Stimulated activated CD8-positive, alpha-beta memory T cell treated with anti-CD3 and anti-CD28 coated beads, Interleukin-15, amount 100 ng/mL, for 1 hour (primary cell): Measurements from ENCODE around the gene PDE3B.
"Not testable (repeated sequence)": the region's sequence is repeated elsewhere in the genome, so short reads cannot be mapped to it uniquely, and the experiment has no call there.

Experiments
- DNase-seq: peaks from one replicate; pipeline ENCODE4 v3.0.0-alpha.2; 2020; ENCODE audit warnings: low read depth

Gene PDE3B

DNA sequence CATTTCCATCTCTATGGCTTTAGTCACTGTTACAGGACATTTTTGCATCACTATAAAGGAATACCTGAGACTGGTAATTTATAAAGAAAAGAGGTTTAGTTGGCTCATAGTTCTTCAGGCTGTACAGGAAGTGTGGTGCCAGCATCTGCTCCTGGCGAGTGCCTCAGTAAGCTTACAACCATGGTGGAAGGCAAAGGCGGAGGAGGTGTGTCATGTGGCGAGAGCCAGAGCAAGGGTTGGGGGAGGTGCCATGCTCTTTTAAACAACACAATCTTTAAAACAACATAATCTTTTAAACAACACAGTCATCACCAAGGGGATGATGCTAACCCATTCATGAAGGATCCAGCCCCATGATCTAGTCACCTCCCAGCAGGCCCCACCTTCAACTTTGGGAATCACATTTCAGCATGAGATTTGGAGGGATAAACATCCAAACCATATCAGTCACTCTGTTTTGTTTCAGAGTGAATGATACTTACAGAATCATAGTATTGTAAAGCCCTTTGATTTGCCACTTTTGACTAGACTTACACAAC, 103.3 kb downstream of the PDE3B start:
- DNase-seq, result no peak

DNA sequence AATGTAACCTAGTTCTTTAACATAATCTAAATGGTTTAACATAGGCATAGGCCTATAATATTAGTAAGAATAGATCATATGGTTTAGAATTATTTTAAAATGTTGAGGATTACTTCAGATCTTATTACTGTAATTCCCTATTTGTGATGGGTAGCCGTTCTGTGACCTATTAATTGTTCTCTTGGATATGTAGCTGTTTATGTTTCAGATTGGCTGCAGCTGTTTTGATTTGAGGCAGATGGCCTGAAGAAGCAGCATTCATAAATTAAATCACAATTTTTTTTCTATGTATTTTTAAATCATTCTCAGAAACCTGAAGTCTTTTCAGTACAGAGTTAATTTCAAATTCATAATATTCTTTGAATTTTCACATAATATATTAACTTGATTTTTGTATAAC, 104.5 kb downstream of the PDE3B start:
- DNase-seq, result no peak

DNA sequence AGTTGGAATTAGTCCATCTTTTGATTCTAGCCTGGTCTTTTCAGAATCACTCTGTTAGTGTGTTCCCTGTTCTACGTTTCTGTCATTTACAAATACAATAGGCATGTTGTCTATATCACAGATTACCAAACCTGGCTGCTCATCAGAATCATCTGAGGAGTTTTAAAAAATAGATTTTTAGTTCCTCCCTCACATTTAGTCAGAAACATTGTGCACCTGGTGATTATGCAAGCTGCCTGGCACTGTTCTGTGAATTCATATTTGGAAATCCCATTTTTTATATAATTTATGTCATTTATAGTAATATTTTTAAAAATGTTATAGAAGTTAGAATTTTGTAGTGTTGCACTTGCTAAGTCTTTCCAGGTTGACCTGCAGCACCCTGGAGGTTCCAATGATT, 107.3 kb downstream of the PDE3B start:
- DNase-seq, result no peak

DNA sequence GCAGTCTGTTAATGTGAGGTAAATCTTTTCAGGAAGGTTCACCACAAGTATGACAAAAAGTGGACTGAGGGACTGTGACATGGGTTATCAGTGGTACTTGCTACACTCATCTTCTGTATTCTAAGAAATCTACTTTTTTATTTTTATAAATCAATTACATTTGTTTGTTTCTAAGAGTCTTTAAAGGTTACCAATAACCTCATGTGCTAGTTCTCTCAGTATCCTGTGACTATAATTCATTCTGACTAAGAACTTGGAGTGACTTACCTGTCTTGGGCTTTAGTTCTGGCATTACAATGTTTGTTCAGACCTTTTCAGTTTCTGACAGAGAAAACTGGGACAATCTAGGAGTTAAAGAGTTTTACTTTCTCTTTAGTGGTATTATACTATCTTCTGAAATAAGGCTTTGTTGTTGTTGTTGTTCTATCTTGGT, 108.4 kb downstream of the PDE3B start:
- no peak for DNase-seq

DNA sequence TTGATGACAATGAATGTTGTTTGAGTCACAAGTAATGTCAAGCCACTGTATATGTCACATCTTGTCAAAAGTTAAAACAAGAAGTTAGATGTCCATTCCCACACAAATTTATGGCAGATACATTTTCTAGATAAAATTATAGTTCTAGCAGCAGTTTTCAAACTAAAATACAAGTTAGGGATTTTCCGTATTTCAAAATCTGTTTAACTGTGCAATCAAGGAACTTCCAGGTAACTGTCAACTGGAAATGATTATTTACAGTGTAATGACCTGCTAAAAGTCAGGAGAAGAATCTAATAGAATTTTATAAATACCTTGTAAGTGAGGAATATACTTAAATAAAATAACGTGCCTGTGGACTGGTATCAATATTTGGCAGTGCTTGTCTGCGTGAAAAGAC, 111.5 kb downstream of the PDE3B start:
- DNase-seq, result no peak

DNA sequence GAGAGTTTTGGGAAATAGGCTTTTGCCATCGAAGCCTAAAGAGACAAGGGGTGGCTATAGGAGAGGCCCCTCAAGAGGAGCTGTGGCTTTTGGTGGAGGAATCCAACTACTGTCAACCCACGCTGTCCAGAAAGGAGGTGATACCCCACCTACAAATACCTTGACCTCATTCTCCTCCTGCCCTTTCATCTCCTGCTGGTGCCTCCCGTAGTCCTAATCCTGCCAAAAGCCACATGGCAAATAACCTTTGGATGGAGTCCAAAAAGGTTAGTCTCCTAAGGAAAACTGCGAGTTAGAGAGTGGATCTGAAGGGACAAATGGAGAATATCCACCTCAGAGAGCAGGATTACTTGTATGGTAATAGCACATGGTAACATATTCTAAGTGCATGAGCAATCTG, 112.7 kb downstream of the PDE3B start:
- no peak for DNase-seq

DNA sequence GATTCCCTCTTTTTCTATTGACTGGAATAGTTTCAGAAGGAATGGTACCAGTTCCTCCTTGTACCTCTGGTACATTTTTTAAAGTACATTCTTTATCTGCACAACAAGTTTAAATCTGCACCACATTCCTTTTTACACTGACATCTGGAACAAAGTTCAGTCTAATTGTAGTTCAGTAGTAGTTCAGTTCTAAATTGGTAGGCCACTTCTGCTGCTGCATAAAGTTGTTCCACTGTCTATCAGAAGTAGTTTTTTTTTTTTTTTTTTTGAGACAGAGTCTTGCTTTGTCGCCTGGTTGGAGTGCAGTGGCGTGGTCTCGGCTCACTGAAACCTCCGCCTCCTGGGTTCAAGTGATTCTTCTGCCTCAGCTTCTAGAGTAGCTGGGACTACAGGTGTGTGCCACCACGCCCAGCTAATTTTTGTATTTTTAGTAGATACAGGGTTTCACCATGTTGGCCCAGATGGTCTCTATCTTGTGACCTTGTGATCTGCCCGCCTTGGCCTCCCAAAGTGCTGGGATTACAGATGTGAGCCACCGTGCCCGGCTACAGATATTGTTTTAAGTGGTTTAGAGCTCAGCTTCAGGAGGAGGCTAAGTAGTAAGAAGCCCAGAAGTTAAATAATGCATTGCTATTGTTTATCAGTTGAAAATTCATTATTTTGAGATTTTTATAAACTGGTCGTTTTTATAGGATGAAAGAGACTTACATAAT, 115.9 kb downstream of the PDE3B start:
- DNase-seq, result not testable (repeated sequence)

DNA sequence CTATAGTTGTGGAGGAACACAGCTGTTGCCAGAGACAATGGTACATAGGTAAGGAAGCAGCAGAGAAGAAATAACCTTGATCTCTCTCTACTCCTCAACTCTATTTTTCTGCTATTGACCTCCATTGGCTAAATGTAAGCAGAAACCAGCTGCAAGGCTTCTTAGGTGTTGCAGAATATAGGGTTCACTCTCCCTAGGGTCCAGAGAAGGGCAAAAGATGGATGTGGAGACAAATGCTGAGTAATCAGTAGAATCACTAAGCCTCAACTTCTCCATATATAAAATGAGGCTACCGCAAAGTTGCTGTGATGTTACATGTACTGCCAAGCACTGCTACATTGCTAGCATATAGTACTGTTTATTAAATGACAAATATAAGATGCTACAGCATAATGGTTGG, 120.6 kb downstream of the PDE3B start:
- no peak for DNase-seq

DNA sequence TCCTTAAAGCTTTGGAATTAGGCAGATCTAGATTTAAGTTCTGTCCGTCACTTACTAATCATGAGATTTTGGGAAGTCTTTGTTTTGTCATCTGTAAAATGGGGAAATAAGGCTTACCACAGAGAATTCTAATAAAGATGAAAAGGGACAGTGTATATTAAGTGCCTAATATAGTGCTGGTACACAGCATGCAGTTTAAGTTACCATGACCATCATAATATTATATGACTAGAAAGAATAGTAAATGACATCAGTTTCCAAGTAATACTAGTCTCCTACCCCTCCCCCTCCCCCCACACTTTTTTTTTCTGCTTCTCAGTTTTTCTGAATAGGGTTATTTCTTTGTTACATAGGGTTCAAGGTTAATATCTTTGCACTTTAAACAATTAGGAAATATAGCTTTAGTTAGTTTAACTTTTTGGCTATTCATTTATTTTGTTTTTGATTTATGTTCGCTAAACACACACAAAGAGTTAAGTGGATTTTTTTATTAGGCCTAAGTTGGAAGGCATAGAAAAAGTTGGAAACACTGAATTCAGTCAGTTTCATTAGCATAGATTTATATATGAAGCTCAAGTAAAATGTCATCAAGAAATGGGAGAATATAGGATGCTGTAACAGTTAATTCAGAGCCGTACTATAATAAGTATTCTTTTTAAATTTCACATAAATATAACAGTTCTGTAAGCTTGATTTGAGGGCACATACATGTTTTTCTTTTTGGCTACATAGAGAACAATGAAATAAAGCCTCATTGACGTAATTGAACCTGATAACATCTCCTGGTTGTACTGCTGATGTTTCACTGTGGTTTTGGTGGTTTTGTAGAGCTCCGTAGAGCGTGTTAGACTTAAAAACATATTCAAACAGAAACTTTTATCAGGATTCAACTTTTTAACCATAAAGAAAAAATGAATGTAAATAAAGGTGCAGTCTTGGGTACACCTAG, 121.2 kb downstream of the PDE3B start:
- no peak for DNase-seq

DNA sequence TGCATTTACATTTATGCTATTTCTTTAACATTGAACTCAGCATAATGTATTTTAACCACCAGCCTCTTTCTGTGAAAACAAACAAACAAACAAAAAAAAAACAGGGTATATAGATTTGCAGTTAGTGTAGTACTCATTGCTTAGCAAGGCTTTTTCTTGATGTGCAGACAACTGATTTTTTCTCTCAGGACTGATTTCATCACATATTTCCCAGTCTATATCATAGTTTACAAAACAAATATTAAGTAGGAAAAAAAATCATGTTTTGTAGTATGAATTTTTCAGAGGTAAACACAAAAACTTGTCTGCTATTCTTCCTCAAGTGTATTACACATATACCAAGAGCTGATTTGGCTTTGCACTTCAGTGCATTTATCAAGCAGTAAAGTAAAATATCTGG, 123.0 kb downstream of the PDE3B start:
- no peak for DNase-seq

DNA sequence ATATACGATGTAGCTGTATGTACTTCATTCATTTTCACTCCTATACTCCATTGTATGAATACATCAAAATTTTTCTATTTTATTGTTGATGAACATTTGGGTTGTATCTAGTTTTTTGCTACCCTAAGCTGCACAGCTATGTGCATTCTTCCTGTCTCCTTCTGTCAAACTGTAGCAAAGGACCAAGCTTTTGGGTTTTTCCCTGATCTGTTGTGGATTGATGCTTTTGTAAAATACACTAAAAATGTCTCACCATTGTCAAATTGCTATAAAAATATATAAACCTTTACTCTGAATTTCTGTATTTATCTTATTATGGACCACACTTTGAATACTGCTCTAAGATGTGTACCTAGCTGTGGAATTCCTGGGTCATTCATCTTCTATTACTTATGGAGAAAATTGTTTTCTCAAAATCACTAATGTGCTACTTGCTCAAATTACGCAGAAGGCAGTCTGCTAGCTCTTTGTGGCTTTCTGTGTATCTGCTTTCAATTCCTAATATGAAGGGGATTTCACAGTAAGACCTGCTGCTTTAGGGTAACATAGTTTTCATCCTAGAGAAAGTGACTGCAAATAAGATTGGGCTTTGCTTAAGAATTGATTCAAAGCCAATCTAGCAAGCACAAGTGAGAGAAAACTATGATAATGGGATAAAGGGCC, 125.1 kb downstream of the PDE3B start:
- DNase-seq, result no peak

DNA sequence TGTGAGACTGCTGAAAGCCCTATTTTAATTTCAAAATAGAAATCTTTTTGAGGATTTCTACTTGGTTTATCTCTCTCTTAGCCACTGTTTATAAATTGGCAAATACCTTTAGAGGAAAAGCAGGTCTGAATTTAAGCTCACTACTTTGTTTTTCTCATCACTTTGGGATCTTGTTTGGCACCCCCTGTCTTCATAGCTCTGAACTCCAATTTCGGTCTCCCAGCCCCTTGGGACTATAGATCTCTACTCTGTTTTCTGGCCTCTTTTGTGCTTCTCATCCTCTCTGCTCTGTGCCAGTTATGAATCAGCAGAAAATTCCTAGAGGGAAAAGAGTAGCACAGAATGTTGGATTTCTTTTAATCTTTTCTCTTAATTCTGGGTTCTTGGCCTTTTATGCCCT, 130.2 kb downstream of the PDE3B start:
- no peak for DNase-seq

DNA sequence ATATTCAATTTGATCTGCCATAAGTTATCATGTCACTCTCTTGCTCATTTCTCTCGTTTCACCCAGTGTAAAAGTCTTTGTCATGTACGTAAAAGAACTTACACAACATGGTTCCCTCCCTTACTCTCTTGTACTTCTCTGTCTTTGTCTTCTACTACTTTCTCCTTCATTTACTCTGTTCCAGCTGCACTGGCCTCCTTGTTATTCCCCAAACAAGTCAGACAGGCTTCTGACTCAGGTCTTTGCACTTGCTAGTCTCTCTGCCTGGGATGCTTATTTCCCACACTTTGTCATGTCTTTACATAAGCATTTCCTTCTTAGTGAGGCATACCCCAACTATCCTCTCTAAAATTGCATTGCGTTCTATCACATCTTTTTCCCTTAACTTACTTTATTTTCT, 131.1 kb downstream of the PDE3B start:
- no peak for DNase-seq

DNA sequence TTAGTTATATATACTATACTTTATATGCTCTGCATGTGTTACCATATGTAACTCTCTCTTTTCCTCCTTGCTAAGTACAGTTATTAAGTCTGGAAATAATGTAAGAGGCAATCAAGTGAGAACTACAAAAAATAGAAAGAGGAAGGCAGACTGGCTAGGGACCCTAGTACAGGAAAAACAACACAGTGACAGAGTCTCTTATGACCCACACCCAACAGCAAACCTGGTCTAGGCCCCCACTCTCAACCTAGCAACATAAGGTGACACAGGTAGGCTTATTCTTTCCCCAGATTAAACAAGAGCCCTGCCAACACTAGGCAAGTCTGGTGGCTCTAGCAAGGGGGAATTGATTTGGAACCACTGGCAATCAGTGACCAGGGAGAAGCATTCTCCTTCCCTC, 132.3 kb downstream of the PDE3B start:
- DNase-seq, result no peak

DNA sequence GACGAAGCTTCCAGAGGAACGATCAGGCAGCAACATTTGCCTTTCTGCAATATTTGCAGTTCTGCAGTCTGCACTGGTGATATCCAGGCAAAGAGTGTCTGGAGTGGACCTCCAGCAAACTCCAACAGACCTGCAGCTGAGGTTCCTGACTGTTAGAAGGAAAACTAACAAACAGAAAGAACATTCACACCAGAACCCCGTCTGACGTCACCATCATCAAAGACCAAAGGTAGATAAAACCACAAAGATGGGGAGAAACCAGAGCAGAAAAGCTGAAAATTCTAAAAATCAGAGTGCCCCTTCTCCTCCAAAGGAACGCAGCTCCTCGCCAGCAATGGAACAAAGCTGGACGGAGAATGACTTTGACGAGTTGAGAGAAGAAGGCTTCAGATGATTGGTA, 134.9 kb downstream of the PDE3B start:
- DNase-seq, result not testable (repeated sequence)

DNA sequence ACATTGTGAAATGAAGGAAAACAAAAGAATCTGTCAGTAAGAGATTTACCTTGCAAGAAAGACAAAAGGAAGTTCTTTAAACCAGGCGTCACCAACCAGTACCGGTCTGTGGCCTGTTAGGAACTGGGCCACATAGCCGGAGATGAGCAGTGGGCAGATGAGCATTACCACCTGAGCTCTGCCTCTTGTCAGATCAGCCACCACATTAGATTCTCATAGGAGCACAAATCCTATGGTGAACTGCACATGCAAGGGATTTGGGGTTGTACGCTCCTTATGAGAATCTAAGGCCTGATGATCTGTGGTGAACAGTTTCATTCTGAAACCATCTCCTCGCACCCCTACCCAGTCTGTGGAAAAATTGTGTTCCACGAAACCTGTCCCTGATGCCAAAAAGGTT, 140.2 kb downstream of the PDE3B start:
- no peak for DNase-seq

DNA sequence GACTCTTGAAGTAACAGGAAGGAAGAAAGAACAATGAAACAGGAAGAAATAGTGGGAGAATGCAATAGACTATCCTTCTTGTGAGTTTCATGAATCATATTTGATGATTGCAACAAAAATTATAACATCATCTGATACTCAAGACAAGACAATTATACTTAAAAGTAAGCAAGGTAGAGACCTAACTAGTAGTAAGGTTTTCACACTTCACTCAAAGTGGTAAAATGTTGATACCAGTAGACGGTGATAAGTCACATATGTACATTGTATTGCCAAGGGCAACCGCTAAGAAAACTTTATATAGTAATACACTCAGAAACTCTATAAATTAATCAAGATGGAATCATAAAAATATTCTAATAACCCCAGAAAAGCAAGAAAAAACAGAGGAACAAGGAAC, 140.6 kb downstream of the PDE3B start:
- no peak for DNase-seq

DNA sequence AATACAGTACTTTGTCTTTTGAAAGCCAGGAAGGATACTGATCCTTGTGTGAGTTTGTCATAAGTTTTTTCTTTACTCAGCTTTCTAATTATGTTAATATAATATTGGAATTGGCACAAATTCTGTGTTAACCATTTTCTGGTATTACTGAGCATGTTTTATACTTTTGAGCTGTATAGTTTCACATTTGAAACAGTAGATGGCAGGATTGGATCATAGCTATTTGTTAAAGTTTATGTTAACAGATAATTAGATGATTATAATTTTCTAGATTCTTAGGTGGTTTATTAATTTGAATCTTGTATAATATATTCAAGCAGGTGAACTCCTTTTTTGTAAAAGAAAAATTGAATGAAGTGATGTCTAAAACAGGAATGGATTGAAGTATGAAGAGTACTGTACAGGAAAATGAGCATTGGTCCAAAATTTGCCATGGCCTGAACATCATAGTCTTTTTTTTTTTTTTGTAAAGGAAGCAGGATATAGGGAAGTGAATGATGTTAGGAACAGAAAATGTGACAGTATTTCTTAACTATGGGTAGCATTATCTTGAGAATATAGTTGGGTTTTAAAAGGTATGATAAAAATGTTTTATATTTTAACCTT, 146.4 kb downstream of the PDE3B start:
- DNase-seq, result no peak

DNA sequence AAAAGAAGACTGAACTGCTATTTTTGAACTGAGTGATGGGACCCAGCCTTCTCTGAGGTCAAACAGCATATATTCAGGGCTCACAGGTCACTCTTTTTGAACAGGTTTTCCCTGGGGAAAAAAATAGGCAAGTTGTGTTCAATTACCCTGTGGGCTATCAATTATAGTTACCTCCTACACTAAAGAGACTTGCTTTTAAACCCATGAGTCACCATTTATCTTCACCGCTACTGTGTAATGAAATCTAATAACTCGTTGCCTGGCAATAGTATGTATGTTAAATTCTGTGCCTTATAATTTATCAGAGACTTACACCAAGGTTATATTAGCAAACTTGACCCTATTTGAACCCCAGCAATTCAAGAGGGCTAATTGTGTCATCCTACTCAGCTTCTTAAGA, 149.9 kb downstream of the PDE3B start:
- no peak for DNase-seq

DNA sequence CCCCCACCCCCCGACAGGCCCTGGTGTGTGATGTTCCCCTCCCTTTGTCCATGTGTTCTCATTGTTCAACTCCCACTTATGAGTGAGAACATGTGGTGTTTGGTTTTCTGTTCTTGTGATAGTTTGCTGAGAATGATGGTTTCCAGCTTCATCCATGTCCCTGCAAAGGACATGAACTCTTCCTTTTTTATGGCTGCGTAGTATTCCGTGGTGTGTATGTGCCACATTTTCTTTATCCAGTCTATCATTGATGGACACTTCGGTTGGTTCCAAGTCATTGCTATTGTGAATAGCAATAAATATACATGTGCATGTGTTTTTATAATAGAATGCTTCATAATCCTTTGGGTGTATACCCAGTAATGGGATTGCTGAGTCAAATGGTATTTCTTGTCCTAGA, 152.4 kb downstream of the PDE3B start:
- DNase-seq, result not testable (repeated sequence)

DNA sequence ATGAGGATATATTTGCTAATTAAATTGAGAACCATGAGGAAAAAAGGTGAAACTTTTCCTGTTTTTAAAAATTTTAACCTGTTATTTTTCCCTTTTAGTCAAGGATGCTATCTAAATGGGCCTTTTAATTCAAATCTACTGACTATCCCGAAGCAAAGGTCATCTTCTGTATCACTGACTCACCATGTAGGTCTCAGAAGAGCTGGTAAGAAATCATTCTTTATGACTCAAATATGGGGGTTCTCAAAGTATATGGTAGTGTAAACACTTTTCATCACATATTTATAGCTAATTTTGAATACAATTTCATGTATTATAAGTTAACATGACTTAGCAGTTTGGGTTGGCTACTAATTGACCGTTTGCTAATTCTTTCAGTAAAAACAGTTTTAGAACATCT, 160.2 kb downstream of the PDE3B start:
- no peak for DNase-seq

DNA sequence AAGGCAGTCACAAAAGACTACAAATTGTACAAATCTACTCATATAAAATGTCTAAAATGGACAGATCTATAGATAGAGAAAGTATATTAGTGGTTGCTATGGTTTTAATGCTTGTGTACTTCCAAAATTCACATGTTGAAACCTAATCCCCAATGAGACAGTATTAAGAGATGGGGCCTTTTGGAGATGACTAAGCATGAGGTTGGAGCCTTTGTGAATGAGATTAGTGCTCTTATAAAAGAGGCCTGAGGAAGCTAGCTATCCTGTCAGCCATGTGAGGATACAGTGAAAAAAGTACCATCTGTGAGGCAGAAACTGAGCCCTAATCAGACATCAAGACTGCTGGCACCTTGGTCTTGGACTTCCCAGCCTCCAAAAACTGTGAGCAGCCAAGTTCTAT, 165.9 kb downstream of the PDE3B start:
- no peak for DNase-seq
